GM18508 (cell line): ENCODE data around the gene RAB8A.
"Not testable (repeated sequence)": the region's sequence is repeated elsewhere in the genome, so short reads cannot be mapped to it uniquely, and the experiment has no call there.

Experiments
- ATAC-seq: cut with Tn5 transposase; IDR thresholded peaks from one replicate; pipeline ENCODE4 v1.9.1; 2021; ENCODE audit warnings: moderate number of reproducible peaks; ENCODE audit not compliant: insufficient read depth, unreplicated experiment

RAB8A gene

GRCh38 chr19:16166417-16166816, 54.7 kb downstream of the RAB8A start:
- ATAC-seq, result no peak

- no peak for ATAC-seq
These were observed 55.4 kb downstream of the RAB8A start for GRCh38 chr19:16167055-16167454.

GRCh38 chr19:16168465-16169081, 56.9 kb downstream of the RAB8A start:
- ATAC-seq, result no peak

DNA sequence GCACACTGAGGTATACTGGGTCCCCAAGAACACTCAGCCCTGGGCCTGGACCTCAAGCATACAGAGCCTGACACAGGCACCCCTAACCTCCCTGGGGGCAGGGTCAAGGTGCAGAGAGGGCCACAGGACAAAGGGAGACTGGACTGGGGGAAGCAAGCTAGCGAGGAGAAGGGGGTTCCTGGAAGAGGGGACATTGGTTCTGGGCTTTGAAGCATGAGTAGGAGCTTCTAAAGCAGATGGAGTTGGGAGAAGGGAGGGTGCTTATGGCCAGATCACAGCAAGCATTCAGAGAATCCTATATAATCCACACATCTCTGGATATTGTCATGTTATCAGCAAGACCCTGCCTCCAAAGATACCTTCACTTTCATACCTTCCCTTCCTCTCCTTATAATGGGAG, 58.4 kb downstream of the RAB8A start:
- no peak for ATAC-seq

- ATAC-seq, result no peak
These were observed 64.3 kb downstream of the RAB8A start for GRCh38 chr19:16175954-16176353.

GRCh38 chr19:16178866-16179265, 67.2 kb downstream of the RAB8A start:
- ATAC-seq, result not testable (repeated sequence)

- no peak for ATAC-seq
These were observed 68.9 kb downstream of the RAB8A start for GRCh38 chr19:16180611-16181010.
